ENCODE measurements around the gene CPT1A.

GRCh38 chr11:68835328-68835727 lies 6.4 kb downstream of the CPT1A start:
- TF ChIP-seq YBX1 (IDR thresholded peaks at IDR 0.05) (no peak), MEF2A (IDR thresholded peaks at IDR 0.05; ENCODE audit: insufficient read depth, low read depth, low read length) (no peak)
